GM18519 (cell line): ENCODE results near the gene IL26.

Source experiments
- ATAC-seq: cut with Tn5 transposase; IDR thresholded peaks from one replicate; pipeline ENCODE4 v1.9.1; 2021; ENCODE audit warnings: mild to moderate bottlenecking, moderate library complexity; ENCODE audit not compliant: unreplicated experiment, low FRiP score

Gene IL26

GRCh38 chr12:68225576-68226476 lies at the start of gene IL26:
IL26 (minus strand) TSS chr12:68225810; CDS start chr12:68225756, 54 bp downstream.
- no peak for ATAC-seq

GRCh38 chr12:68272732-68273131 lies 47.1 kb upstream of the IL26 start:
- ATAC-seq = no peak

GRCh38 chr12:68271346-68271745 lies 45.7 kb upstream of the IL26 start:
- ATAC-seq = no peak

- ATAC-seq = no peak
Measured at GRCh38 chr12:68270358-68270757, 44.7 kb upstream of the IL26 start.

- ATAC-seq = no peak
Measured at GRCh38 chr12:68269779-68270178, 44.2 kb upstream of the IL26 start.

GRCh38 chr12:68268967-68269366 lies 43.4 kb upstream of the IL26 start:
- no peak for ATAC-seq

- ATAC-seq = no peak
Measured at GRCh38 chr12:68267892-68268396, 42.3 kb upstream of the IL26 start.

GRCh38 chr12:68264857-68265256 lies 39.2 kb upstream of the IL26 start:
- ATAC-seq = no peak

- ATAC-seq = no peak
Measured at GRCh38 chr12:68264158-68264855, 38.7 kb upstream of the IL26 start.

- no peak for ATAC-seq
Measured at GRCh38 chr12:68263366-68263765, 37.8 kb upstream of the IL26 start.

GRCh38 chr12:68261896-68262295 lies 36.3 kb upstream of the IL26 start:
- ATAC-seq = no peak

- no peak for ATAC-seq
Measured at GRCh38 chr12:68260153-68260552, 34.5 kb upstream of the IL26 start.

GRCh38 chr12:68259318-68259940 lies 33.8 kb upstream of the IL26 start:
- no peak for ATAC-seq

- no peak for ATAC-seq
Measured at GRCh38 chr12:68253504-68253903, 27.9 kb upstream of the IL26 start, which contains the start of gene IL22. IL22 (minus strand) TSS chr12:68253604; CDS start chr12:68253448, 156 bp downstream.

- no peak for ATAC-seq
Measured at GRCh38 chr12:68252077-68252476, 26.5 kb upstream of the IL26 start.

GRCh38 chr12:68250454-68250853 lies 24.8 kb upstream of the IL26 start:
- ATAC-seq = no peak

- ATAC-seq = no peak
Measured at GRCh38 chr12:68247785-68248184, 22.2 kb upstream of the IL26 start.

GRCh38 chr12:68246350-68246749 lies 20.7 kb upstream of the IL26 start:
- no peak for ATAC-seq

- no peak for ATAC-seq
Measured at GRCh38 chr12:68245180-68246021, 19.8 kb upstream of the IL26 start.

GRCh38 chr12:68242777-68243176 lies 17.2 kb upstream of the IL26 start:
- no peak for ATAC-seq
